Ovary (tissue), 9 donors: ENCODE measurements around the gene CCL2. TPM values are rescaled to one million over a fixed set of nuclear protein-coding genes. Genes with fewer than 3 reads are reported as not detected.

Experiments used
- DNase-seq, 5 donors: peaks; one replicate each; pipeline ENCODE4 v3.0.0-alpha.2; 2019 to 2020
- H3K27ac ChIP-seq, 2 donors: fragments of 200-600 bp; one replicate each; pipeline versions ENCODE4 v1.5.1 to v1.8.0; 2019 to 2022
- H3K27me3 ChIP-seq: fragments of 200-600 bp; one replicate; pipeline ENCODE4 v1.8.0; 2022
- H3K36me3 ChIP-seq: fragments of 200-600 bp; sonication (generic); one replicate; pipeline ENCODE4 v1.5.1; 2019
- H3K4me1 ChIP-seq: one replicate; pipeline ENCODE4 v1.8.1; 2013; ENCODE audit warnings: mild to moderate bottlenecking, moderate library complexity; ENCODE audit not compliant: insufficient read depth
- H3K4me3 ChIP-seq: fragments of 200-600 bp; sonication (generic); one replicate; pipeline ENCODE4 v1.5.1; 2017
- H3K9me3 ChIP-seq, 2 donors: fragments of 200-600 bp in 1 of 2; sonication (generic) in 1 of 2; one replicate each; pipeline versions ENCODE4 v1.5.1 to v1.8.1; 2013 to 2019; ENCODE audit warnings: mild to moderate bottlenecking in 1 of 2, moderate library complexity in 1 of 2
- CTCF ChIP-seq, 3 donors: fragments of 450-650 bp in 2 of 3; fragments of 200-600 bp in 1 of 3; IDR thresholded peaks; one replicate each; pipeline versions ENCODE4 v1.5.1 to v1.8.0; 2016 to 2022; ENCODE audit warnings: antibody characterized with exemption in 3 of 3, mild to moderate bottlenecking in 1 of 3
- EP300 ChIP-seq: sonication (generic); formaldehyde crosslinking; IDR thresholded peaks from one replicate; pipeline ENCODE4 v1.6.1; 2017; ENCODE audit warnings: antibody characterized with exemption
- POLR2A ChIP-seq: fragments of 450-650 bp; IDR thresholded peaks from one replicate; pipeline ENCODE4 v1.6.1; 2017; ENCODE audit warnings: antibody characterized with exemption, mild to moderate bottlenecking, moderate library complexity
- WGBS, 3 donors: extraction: QIAGEN DNeasy Blood & Tissue Kit in 1 of 3; methylation state at CpG; one replicate each; pipeline versions ENCODE4 v1.1.5 to v1.1.7; 2013 to 2017; 5-methylcytosine and 5-hydroxymethylcytosine counted together
- intact Hi-C, 4 donors: fragments of 100-400 bp; cut with DNase I; formaldehyde crosslinking; loops; one replicate each; pipeline versions ENCODE4 v1.11.0 to v1.15.1; 2022 to 2023
- polyA plus RNA-seq, 2 donors: library from polyadenylated mRNA; stranded (reverse); fragments of 200-250 nt in 1 of 2; fragments of 350-450 nt in 1 of 2; fragmentation: Illumina TruSeq in 1 of 2; extraction: RNeasy Lipid Tissue Mini Kit (QIAGEN cat#74804) in 1 of 2; gene quantifications; one replicate each; pipeline ENCODE4 v1.2.3, GENCODE V29; 2013 to 2014
- total RNA-seq, 7 donors: library from RNA; depleted of rRNA in 2 of 7; stranded (reverse); fragments of >200 nt in 2 of 7; fragmentation: NEBNext Ultra II Directional in 3 of 7; extraction: Animal tissue kit (Norgen Biotek cat#: 25700) in 3 of 7; gene quantifications; one replicate each; pipeline versions ENCODE4 v1.1.0 to v1.2.4, GENCODE V29; 2016 to 2023
- donor health status: DM: no; HTN: no; CAD: no; lungs with moderate emphysema.
- donor health status: DM: no; HTN: no; CAD: no.
- donor health status: Bipolar disorder and iron deficiency.
- donor health status: DM: yes; HTN: yes; CAD: no.
- donor health status: DM: no; HTN: no; CAD: no.
- donor health status: DM: yes; HTN: yes; CAD: no.

Gene CCL2
- total and polyA plus RNA-seq, 9 donors = 5.0 to 156 (median 31.5) TPM

- Histone ChIP-seq H3K27me3 (no peaks in the 10 kb centered on the region), H3K4me1 (peaks cover 1% of the 10 kb centered on the region), H3K9me3 (no peaks in the 10 kb centered on the region), H3K36me3 (no peaks in the 10 kb centered on the region), H3K27ac (no peak overlapping the region), H3K4me3 (no peak overlapping the region)
- TF ChIP-seq EP300 (no peak), POLR2A (no peak), CTCF (IDR thresholded peaks at IDR 0.05) (no peak)
- DNase-seq = no peak
- WGBS, 3 donors = 71 to 74% (median 73%) methylated on average over 3 of the region's 3 CpGs
- intact Hi-C loops = no loop called here
Observed at GRCh38 chr17:34246881-34247280, 8.2 kb upstream of the CCL2 start.

- no peaks in the 10 kb centered on the region for H3K9me3 ChIP-seq
- 25 to 31% (median 30%) methylated on average over 6 of the region's 6 CpGs for WGBS, 3 donors
- no peak overlapping the region for H3K4me3 ChIP-seq
- no peaks in the 10 kb centered on the region for H3K27me3 ChIP-seq
- intact Hi-C loops = no loop called here
- no peaks in the 10 kb centered on the region for H3K36me3 ChIP-seq
- no peak overlapping the region for H3K27ac ChIP-seq
- peaks cover 10% of the 10 kb centered on the region for H3K4me1 ChIP-seq
- TF ChIP-seq CTCF (IDR thresholded peaks at IDR 0.05) (no peak), EP300 (no peak)
- DNase-seq = no peak
Observed at GRCh38 chr17:34248511-34249024, 6.5 kb upstream of the CCL2 start.

GRCh38 chr17:34249061-34249460 is 6.0 kb upstream of the CCL2 start:
- intact Hi-C loops = no loop called here
- Histone ChIP-seq H3K4me1 (peaks cover 12% of the 10 kb centered on the region), H3K27ac (no peak overlapping the region)

GRCh38 chr17:34249478-34249877 is 5.6 kb upstream of the CCL2 start:
- DNase-seq = no peak
- peaks cover 12% of the 10 kb centered on the region for H3K4me1 ChIP-seq
- 79 to 88% (median 83%) methylated on average over 1 of the region's 1 CpG for WGBS, 3 donors
- H3K9me3 ChIP-seq = no peaks in the 10 kb centered on the region
- intact Hi-C loops = no loop called here
- H3K27ac ChIP-seq = no peak overlapping the region
- no peaks in the 10 kb centered on the region for H3K27me3 ChIP-seq
- H3K4me3 ChIP-seq = no peak overlapping the region
- no peaks in the 10 kb centered on the region for H3K36me3 ChIP-seq
- TF ChIP-seq EP300 (no peak), POLR2A (no peak), CTCF (IDR thresholded peaks at IDR 0.05) (no peak)

More at GRCh38 chr17:34249061-34249460, 6.0 kb upstream of the CCL2 start:
- H3K4me3 ChIP-seq = no peak overlapping the region
- H3K36me3 ChIP-seq = no peaks in the 10 kb centered on the region
- WGBS, 3 donors = 59 to 64% (median 60%) methylated on average over 1 of the region's 1 CpG
- no peaks in the 10 kb centered on the region for H3K9me3 ChIP-seq
- DNase-seq = no peak
- no peak for TF ChIP-seq CTCF (IDR thresholded peaks at IDR 0.05)
- no peak for TF ChIP-seq POLR2A
- TF ChIP-seq EP300 = no peak
- no peaks in the 10 kb centered on the region for H3K27me3 ChIP-seq
